NCI-H146 (cell line): ENCODE results near the gene CREB3L4.

Experiments
- DNase-seq: peaks from one replicate; lab custom pipeline; 2025; lab: John Stamatoyannopoulos, UW

Gene CREB3L4, protein sequence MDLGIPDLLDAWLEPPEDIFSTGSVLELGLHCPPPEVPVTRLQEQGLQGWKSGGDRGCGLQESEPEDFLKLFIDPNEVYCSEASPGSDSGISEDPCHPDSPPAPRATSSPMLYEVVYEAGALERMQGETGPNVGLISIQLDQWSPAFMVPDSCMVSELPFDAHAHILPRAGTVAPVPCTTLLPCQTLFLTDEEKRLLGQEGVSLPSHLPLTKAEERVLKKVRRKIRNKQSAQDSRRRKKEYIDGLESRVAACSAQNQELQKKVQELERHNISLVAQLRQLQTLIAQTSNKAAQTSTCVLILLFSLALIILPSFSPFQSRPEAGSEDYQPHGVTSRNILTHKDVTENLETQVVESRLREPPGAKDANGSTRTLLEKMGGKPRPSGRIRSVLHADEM

DNA sequence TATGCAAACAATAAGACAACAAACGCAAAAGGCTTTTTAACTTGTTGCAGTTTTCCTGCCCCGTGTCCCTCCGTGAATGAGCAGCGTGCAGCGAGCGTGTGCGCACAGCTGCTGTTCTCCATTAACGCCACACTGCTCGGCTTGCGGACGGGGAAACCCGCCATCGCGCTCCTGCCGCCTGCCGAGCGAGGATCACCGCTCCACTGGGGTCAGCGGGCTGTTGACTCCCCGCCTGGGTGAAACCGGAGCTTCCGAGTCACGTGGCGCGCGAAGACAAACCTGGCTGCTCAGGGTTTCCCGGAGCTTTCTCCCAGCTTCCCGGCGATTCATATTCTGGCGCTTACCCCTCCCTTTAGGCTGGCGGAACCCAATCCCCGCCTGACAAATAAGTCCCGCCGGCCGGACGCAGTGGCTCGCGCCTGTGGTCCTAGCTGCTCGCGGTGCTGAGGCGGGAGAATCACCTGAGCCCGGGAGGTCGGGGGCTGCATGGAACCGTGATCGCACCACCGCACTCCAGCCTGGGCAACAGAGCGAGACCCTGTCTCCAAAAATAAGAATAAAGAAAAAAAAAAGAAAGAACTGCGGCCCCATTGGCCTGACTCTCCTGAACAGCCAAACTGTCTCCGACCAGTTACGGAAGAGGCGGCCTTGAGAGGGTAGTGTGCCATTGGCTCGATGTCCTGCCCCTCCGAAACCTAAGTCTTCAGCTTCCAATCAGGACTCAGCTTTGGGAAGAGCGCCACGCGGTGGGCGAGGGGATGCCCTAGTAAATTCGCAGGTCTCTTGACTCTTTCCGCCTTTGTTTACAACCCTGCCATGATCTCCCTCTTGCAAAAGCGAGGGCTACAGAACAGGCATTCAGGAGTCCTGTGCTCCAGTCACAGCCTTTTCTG, at the start of gene CREB3L4:
CREB3L4 (plus strand) TSS at position 796 of the 893 bp plus-strand sequence. CDS start 624 bp downstream, outside the sequence.
- DNase-seq, result peak; percentile 98

DNA sequence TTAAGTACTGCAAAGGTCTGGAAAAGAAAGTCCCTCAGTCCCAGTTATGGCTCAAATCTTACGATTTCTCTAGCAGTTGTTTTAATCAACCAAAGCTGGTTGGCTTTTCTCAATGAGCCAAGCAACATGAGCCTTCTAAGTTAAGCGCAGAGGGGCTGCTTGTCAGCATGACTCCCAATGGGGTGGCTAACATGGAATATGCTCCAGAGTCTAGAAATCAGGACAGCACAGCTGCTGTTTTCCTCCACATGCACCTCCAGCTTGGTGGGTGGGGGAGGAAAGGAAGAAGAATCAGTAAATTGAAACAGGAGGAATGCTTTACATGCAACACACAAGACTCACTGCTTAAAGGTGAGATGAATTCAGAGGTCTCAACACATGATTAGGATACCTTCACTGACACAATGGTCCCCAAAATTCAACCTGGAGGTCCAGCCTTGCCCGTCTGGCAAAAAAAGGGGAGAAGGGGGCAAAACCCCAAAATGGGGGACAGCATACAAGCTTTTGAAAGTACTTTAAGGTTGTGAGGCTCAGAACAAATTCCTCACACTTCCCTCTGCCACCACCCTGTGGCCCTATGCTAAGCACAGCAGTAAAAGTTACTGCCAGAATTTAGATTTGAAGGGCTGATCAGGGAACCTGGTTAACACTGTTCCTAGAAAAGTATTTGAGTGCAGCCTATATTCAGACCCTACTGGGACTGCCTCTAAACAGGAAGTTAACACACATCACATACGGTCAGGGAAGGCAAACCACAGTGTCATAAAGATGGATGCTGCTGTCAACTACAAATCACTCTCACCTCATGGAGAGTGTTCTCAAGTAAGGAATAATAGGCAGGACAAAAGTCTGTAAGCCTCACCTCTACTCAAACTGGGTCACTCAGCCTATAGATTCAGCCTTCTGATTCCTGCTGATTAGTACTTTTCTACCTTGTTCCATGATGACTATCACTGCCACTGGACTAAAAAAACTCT, 47.5 kb upstream of the CREB3L4 start:
- DNase-seq, result no peak

DNA sequence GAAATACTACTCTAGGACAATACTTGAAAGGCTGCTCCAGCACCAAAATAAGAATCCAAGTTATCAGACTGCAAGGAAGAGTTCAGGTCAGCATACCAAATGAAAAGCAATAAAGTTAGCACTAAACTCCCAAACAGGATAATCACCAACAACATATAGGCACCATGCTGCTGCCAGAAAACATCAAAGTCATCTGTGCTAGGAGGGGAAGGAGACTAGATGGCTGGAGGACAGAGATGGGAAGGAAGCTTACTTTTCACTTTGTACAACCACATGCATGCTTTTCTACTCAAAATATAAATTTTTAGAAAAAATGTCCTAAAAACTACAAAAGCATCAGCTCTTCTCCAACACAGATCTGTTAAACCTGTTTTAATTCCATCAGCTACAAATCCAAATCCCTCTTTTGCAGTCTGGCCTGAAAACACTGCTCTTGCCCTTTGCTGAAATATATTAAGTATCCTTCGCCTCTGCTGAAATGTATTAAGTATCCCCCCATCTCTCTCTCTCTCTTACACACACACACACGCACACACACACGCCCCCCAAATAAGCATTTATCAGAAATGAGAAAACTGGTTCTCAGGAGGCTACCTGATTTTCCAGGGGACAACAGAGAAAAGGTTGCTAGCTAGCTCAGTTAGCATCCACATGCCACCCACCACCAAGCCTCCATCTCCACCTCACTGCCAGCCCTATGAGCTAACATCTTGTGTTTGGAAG, 46.5 kb upstream of the CREB3L4 start:
- no peak for DNase-seq

DNA sequence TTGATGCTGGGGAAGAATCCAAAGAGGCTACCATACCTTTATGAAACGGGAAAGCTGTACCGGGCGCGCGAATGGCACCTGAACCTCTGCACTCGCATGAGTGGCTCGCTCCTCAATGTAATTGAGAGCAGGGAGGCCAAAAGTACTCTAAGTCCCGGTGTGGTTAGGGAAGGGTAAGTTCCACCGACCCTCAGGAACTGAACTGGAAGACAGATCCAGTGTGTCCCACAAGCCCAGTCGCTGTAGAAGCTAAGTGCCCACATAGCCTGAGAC, 46.0 kb upstream of the CREB3L4 start:
- peak; percentile 32 for DNase-seq

DNA sequence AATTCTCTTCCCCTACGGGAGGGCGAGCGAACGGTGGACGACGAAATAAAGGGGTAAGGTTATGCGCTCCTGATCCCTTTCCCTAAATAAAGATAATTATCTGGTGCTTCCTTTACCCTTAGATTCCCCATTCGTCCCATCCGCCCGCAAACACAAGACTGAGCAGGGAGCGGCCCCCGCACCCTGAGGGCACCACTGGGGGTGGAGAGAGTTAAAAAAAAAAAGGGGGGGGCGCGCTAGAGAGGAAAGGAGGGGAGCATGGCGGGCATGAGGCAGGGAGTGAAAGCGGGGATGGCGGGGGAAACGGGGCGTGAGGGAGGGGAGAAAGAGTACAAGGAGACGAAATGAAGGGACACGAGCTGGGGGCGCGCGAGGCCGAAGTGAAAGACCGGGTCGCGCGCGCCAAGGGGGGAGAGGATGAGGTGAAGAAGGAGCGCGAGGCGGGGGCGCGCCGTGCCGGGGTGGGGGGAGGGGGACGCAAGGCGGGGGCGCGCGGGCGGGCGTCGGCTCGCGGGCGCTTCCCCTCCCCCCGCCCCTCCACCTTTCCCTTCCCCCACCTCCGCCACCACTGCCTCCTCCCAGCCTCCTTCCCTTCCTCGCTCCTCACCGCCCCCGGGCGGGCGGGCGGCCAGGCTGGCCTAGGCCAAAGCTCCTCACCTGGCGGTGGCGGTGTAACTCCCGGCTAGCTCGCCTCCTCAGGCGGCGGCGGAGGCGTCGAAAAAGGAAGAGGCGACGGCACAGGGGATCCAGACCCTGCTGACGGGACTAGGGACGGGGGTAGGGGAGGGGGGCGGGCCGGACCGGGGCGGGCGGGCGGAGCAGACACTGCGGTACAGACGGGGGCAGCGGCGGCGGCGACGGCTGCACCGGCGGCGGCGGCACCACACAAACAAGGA, 45.4 kb upstream of the CREB3L4 start:
- DNase-seq, result peak; percentile 79

DNA sequence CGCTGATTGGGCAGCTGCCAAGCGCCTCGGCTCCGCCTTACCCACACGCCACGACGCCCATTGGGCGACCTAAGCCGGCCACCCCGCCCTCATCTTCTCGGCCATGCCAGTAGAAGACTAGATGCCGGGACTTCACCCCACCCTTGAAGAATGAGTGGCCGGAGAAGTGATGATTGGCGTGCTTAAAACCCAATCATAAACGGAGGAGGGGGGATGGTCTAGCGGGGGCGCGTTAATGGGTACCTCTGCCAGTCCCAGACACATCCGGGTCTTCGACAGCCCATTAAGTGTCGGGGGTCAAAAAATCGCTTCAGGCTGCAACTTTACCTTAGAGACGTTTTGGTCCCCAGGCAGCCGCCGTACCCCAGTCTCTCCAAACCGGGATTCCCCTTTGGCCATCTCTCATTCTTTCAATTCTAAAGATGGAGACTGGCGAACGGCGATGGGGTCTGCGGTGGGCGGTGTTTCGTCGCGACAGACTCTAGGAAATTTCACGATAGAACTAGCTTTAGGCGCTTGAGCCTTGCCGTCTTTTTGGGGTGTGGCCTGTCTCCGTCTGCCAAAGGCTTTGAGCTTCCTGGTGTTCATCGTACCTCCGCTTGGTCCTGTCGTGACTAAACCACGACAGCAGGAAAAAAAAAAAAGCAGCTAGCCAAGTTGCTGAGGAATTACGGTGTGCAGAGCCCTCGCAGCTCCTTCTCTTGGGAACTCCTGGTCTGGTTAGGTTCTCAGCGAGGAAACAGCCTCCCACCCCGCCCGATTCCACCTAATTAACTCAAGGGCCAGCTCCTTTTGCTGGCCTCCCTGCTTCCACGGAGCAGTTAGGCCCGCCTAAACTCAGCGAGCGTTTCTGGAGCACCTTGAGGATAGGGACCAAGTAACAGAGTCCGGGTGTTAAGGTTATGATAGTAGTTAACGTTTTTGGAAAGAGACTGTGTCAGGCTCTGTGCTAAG, 44.5 kb upstream of the CREB3L4 start, which contains the start of gene GATAD2B:
GATAD2B (minus strand) TSS at position 1 of the 954 bp plus-strand sequence. CDS start 94,625 bp downstream, outside the sequence.
- peak; percentile 100 for DNase-seq

DNA sequence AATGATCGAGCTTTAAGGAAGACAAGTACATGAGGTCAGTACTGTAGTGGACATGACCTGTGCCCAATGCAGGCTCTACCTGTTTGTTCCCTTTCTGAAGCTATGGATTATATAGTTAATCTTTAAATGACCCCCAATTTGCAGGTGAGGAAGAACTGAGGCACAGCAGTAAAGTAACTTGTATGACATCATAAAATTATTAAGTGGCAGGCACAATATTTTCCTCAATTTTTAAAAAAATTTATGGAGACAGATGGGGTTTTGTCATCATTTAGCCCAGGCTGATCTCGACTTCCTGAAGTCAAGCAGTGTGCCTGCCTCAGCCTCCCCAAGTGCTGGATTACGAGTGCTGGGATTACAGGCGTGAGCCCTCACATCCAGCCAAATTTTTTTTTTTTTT, 41.3 kb upstream of the CREB3L4 start:
- no peak for DNase-seq

DNA sequence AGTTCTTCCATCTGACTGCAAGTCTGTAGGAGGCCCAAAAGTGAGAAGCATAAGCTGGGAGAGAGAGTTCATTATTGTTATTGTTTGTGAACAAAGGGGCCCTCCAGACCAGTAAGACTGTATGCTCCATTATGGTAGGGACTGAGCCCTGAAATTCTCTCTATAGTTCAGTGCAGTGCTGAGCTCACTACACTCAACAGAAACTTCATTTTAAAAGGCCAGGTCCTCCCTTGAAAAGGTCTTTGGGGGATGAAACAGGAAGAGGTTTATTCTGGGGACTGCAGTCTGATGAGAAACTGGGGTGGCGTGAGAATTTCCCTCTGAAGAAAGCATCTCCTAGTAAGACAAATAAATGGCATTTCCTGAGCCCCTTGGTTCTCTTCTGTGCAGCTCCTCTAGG, 39.5 kb upstream of the CREB3L4 start:
- no peak for DNase-seq

DNA sequence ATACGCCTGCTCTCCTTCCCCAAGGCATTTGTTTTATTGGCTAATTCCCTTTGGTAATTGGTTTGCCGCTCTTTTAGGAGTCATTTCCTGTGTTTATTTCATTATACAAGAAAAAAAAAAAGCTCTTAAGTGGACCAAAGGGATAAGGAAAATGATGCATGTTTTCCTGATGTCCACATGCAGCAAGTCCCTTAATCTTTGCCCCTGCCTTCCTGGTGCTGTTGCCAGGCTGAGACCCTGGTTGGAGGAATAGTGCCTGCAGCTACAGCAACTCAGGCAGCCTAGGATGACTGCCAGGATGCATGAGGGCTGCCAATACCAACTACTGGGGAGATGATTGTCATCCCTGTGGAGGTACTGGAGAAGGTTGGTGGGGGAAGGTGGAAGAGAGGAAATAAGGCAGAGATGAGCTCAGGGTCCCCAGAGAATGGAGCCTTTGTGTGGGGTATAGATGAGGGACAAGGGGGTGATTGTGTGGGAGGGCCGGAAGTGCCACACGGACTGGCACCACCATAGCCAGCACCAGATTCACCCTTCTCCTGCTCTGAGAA, 38.8 kb upstream of the CREB3L4 start:
- DNase-seq, result no peak

DNA sequence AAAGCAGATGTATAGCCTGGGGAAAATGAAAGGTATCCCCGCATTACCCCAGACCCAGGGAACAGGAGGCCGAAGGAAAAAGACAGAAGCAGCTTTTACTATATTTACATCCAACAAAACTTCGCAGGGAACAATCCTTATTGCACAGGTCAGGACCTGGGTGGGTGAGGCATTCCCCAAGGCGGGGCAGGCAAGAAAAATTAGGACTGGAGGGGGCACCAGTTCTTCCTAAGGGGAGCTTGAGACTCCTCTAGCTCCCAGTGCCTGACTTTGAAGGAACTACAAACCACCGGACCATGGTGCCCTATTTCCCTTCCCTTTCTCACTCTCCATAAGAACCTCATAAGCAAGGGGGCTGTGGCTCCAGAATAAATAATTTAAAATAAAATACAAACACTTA, 38.3 kb upstream of the CREB3L4 start:
- DNase-seq, result no peak

DNA sequence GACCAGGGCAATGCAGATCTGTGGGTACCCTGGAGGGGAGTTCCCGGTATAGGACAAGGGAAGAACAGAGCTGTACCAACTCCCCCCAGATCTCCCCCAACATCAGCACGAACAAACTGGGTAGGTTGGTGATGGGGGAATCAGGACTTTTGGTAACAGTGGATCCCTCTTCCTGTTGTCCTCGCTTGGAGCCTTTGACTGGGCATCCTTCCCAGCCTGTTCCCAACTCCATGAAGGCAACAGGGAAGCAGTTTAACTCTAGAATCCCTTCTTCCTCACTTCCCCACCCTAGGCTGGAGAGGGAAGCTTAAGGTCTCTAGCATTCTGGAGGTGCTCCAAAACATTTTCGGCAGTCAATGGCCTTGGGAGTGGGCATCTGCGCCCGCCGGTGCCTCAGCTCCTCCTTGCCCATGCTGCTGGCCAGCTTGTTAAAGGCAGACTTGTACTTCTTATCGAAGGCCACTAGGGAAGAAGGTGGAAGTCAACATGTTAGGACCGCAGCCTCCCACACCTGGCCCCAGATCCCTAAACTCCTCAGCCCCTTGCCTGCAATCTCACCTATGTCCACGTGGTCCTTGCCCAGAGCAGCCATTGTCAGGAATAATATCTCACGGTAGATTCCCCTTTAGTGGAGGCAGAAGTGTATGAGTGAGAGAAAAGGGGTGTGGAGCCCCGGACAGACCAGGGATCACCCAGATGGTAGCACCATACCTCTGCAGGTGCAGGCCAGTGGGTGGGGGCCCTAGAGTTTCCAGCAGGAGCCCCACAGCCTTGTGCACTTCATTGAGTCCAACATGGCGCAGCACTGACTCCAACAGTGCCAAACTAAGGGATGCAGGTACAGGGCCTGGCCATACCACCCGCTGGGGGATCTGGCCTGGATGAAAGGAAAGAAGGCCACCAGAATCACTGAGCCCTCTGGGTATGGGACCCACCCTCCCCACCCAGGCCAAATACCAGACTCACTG, 37.4 kb upstream of the CREB3L4 start:
- no peak for DNase-seq

DNA sequence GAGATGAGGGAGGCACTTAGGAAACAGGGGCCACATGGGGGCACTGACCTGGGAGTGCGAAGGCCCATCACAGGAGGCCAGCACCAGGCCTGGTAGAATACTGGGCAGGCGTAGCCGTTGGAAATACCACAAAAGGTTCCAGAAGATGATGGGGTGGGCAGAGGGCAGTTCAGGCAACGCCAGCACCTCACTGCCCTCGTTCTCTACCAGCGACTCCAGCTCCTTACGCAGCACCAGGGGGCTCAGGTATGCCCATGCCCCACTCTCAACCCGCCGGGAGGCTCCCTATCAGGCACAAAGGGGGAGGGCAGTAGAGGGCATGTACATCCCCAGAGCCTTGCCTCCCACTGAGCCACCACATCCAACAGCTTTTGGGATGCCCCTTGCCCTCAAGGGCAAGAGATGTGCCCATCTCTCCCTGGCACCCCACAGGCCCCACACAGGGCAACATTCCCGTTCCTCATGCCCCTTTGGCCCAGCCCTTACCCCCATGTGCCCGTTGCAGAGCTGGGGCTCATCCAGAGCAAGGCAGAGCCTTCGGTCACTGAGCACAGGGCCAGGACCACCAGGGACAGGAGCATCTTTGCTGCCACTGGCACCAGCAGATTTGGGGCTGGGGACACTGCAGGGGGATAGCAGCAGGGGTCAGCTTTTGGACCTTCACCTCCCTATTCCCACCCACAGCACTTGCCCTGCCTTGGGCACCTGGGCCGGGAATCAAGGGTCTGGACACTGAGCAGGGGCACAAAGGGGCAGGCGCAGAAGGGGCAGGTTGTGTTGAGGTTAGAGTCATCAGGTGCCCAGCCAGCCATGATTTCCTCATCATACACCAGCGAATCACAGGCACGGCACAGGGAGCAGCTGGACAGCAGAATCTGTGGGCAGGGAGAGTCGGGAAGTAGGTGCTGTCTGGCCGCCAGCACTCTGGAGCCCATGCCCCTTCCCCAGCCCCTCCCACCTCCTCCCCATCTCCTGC, 35.3 kb upstream of the CREB3L4 start:
- no peak for DNase-seq

DNA sequence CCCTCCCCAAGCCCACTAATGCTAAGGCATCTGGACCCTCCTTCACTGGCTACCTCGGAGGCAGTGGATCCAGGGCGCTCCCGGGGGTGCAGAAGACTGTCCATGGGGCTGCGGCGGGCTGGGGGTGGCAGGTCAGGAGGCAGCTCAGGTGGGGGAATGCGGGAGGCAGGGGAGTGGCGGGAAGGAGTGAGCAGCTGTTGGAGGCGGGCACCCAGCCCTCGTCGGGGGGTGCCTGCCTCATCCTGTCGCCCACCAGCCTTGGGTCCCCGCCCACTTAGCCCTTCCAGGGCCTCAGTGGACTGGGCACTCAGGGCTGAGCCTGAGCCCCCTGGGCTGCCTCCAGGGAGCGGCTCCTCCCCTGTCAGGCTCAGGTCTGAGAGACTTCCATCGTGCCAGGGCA, 34.3 kb upstream of the CREB3L4 start:
- no peak for DNase-seq

DNA sequence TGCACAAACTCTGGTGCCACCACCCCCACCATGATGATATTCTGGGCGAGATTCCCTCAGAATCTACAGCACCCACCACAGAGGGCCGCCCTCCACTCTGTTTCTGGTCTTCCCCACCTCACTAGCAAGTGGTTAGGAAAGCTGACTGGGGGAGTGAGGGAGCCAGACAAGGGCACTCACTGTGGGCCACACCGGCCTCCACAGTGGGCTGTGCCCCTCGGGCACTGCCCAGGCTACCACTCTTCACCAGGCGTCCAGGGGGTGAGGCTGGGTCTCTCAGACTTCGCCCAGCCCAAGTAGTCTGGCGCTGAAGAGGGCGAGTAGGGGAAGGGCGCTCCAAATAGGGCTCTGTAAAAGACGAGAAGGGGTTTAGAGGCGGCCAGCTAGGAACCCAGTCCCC, 33.7 kb upstream of the CREB3L4 start:
- no peak for DNase-seq

DNA sequence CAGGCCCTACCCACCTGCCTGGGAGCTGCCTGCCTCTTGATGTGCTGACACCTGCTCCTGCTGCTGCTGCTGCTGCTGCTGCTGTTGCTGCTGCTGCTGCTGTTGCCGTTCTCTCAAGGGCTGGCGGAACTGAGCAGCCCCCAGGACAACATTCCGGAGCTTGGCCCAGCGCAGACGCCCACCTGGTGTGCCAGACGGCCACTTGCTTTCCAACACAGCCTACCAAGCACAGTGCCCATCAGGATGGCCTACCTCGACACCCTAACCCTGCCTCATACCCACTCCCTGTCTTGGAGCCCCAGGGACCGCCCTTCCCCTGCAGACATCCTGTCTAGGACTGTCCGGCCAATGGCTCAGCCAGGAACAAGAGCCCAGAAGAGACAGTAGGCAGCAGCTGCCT, 33.0 kb upstream of the CREB3L4 start:
- no peak for DNase-seq
